ENCODE results near the gene POLR3F.

The POLR3F gene

GRCh38 chr20:18456600-18456999, 10.6 kb upstream of the POLR3F start:
- no peak overlapping the region for H3K27ac ChIP-seq
- H2AFZ ChIP-seq: no peak overlapping the region
- H3K4me1 ChIP-seq: no peaks in the 10 kb centered on the region
- no peaks in the 10 kb centered on the region for H3K79me2 ChIP-seq
- H3K27me3 ChIP-seq (ENCODE audit: control insufficient read depth, insufficient read depth, low read length): no peaks in the 10 kb centered on the region
- H3K9ac ChIP-seq: no peak overlapping the region
- H3K9me3 ChIP-seq (ENCODE audit: control insufficient read depth, low read length): no peaks in the 10 kb centered on the region
- H3K4me3 ChIP-seq (ENCODE audit: low read depth, low read length): no peak overlapping the region
- TF ChIP-seq CTCF (IDR thresholded peaks at IDR 0.05): no peak
- no peak overlapping the region for H3K4me2 ChIP-seq (ENCODE audit: low read length)
- no peaks in the 10 kb centered on the region for H3K36me3 ChIP-seq (ENCODE audit: control insufficient read depth, insufficient read depth, low read length)

- Histone ChIP-seq H3K9ac (no peak overlapping the region), H3K27me3 (ENCODE audit: control insufficient read depth, insufficient read depth, low read length) (no peaks in the 10 kb centered on the region)
Observed at GRCh38 chr20:18465536-18466200, 1.5 kb upstream of the POLR3F start.

GRCh38 chr20:18466574-18466893, 656 bp upstream of the POLR3F start:
- H3K36me3 ChIP-seq (ENCODE audit: control insufficient read depth, insufficient read depth, low read length): no peaks in the 10 kb centered on the region
- H3K27me3 ChIP-seq (ENCODE audit: control insufficient read depth, insufficient read depth, low read length): no peaks in the 10 kb centered on the region
- peak overlapping the region; percentile 83 for H3K27ac ChIP-seq
- peaks cover 8% of the 10 kb centered on the region for H3K79me2 ChIP-seq
- peak overlapping the region; percentile 92 for H2AFZ ChIP-seq
- peak overlapping the region; percentile 89 for H3K4me2 ChIP-seq (ENCODE audit: low read length)
- no peak overlapping the region for H3K9ac ChIP-seq
- no peaks in the 10 kb centered on the region for H3K9me3 ChIP-seq (ENCODE audit: control insufficient read depth, low read length)
- no peak for TF ChIP-seq CTCF (IDR thresholded peaks at IDR 0.05)
- peak overlapping the region; percentile 91 for H3K4me3 ChIP-seq (ENCODE audit: low read depth, low read length)
- H3K4me1 ChIP-seq: no peaks in the 10 kb centered on the region

More at GRCh38 chr20:18465536-18466200, 1.5 kb upstream of the POLR3F start:
- Histone ChIP-seq H3K79me2 (peaks cover 8% of the 10 kb centered on the region), H3K4me3 (ENCODE audit: low read depth, low read length) (no peak overlapping the region), H3K27ac (no peak overlapping the region), H3K9me3 (ENCODE audit: control insufficient read depth, low read length) (no peaks in the 10 kb centered on the region), H3K36me3 (ENCODE audit: control insufficient read depth, insufficient read depth, low read length) (no peaks in the 10 kb centered on the region), H3K4me2 (ENCODE audit: low read length) (peak overlapping the region; percentile 89), H3K4me1 (no peaks in the 10 kb centered on the region), H2AFZ (peak overlapping the region; percentile 92)
- no peak for TF ChIP-seq CTCF (IDR thresholded peaks at IDR 0.05)

- no peak overlapping the region for H3K9ac ChIP-seq
- no peaks in the 10 kb centered on the region for H3K4me1 ChIP-seq
- H3K4me3 ChIP-seq (ENCODE audit: low read depth, low read length): no peak overlapping the region
- H3K27me3 ChIP-seq (ENCODE audit: control insufficient read depth, insufficient read depth, low read length): no peaks in the 10 kb centered on the region
- no peaks in the 10 kb centered on the region for H3K79me2 ChIP-seq
- no peaks in the 10 kb centered on the region for H3K36me3 ChIP-seq (ENCODE audit: control insufficient read depth, insufficient read depth, low read length)
- no peaks in the 10 kb centered on the region for H3K9me3 ChIP-seq (ENCODE audit: control insufficient read depth, low read length)
- H3K27ac ChIP-seq: no peak overlapping the region
- no peak overlapping the region for H3K4me2 ChIP-seq (ENCODE audit: low read length)
- no peak for TF ChIP-seq CTCF (IDR thresholded peaks at IDR 0.05)
- no peak overlapping the region for H2AFZ ChIP-seq
Observed at GRCh38 chr20:18477218-18477617, 10.0 kb downstream of the POLR3F start.

- Histone ChIP-seq H3K9ac (no peak overlapping the region), H3K4me1 (no peaks in the 10 kb centered on the region), H3K4me2 (ENCODE audit: low read length) (no peak overlapping the region), H3K4me3 (ENCODE audit: low read depth, low read length) (no peak overlapping the region), H3K36me3 (ENCODE audit: control insufficient read depth, insufficient read depth, low read length) (no peaks in the 10 kb centered on the region), H3K79me2 (no peaks in the 10 kb centered on the region), H3K9me3 (ENCODE audit: control insufficient read depth, low read length) (no peaks in the 10 kb centered on the region), H3K27ac (no peak overlapping the region), H3K27me3 (ENCODE audit: control insufficient read depth, insufficient read depth, low read length) (no peaks in the 10 kb centered on the region), H2AFZ (no peak overlapping the region)
- no peak for TF ChIP-seq CTCF (IDR thresholded peaks at IDR 0.05)
Observed at GRCh38 chr20:18477821-18478220, 10.6 kb downstream of the POLR3F start.
